Activated gamma-delta T cell (primary cell): ENCODE data around the gene NUP205.

Experiments used
- DNase-seq: peaks from one replicate; lab custom pipeline; 2025; lab: John Stamatoyannopoulos, UW
- total RNA-seq, 2 donors: gene quantifications; one replicate each; lab custom pipeline; 2026; lab: John Stamatoyannopoulos, UW

The NUP205 gene, protein sequence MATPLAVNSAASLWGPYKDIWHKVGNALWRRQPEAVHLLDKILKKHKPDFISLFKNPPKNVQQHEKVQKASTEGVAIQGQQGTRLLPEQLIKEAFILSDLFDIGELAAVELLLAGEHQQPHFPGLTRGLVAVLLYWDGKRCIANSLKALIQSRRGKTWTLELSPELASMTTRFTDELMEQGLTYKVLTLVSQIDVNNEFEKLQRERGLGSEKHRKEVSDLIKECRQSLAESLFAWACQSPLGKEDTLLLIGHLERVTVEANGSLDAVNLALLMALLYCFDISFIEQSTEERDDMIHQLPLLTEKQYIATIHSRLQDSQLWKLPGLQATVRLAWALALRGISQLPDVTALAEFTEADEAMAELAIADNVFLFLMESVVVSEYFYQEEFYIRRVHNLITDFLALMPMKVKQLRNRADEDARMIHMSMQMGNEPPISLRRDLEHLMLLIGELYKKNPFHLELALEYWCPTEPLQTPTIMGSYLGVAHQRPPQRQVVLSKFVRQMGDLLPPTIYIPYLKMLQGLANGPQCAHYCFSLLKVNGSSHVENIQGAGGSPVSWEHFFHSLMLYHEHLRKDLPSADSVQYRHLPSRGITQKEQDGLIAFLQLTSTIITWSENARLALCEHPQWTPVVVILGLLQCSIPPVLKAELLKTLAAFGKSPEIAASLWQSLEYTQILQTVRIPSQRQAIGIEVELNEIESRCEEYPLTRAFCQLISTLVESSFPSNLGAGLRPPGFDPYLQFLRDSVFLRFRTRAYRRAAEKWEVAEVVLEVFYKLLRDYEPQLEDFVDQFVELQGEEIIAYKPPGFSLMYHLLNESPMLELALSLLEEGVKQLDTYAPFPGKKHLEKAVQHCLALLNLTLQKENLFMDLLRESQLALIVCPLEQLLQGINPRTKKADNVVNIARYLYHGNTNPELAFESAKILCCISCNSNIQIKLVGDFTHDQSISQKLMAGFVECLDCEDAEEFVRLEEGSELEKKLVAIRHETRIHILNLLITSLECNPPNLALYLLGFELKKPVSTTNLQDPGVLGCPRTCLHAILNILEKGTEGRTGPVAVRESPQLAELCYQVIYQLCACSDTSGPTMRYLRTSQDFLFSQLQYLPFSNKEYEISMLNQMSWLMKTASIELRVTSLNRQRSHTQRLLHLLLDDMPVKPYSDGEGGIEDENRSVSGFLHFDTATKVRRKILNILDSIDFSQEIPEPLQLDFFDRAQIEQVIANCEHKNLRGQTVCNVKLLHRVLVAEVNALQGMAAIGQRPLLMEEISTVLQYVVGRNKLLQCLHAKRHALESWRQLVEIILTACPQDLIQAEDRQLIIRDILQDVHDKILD (N-terminal part only)
- 167 to 183 reads per million in 2 donors for total RNA-seq

DNA sequence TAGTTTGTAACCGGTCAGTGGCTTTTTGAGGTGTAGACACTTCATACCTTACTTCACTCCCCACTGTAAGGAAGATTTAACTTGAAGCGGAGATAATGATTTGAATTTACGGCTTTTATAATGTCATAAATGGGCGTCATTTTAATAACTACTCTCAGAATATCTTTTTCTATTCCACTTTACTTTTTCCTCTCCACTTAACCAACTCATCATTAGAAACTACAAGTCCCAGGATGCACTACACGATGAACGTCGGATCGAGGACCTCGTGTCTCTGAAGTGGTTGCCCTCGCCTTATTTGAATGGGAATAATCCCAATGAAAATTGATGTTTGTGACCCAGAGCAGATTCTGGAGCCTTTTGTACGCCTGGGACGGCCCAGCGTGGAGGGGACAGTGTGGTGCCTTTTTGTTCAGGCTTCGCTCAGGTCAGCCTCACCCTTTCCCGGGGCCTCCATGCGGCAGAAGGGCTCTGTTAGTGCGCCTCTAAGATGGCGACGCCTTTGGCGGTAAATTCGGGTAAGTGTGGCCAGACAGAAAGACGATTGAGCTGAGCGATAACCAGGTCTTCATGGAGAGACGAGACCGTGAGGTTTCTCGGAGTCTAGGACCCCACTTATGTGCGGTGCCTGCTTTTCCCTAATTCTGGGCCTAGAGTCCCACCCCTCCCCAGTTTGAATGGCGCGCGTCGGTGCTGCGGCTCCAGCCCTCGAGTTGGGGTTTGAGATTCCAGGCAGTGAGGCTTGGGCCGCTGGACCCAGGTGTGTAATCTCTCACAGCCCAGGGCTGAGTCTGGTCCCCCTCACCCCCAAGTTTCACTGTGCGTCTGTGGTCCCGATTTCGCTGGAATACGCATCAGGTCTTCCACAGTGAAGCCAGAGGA, at the start of gene NUP205:
Gene NUP205 (plus strand): TSS at position 463 of the 882 bp plus-strand sequence. CDS start 28 bp downstream, at position 491.
- DNase-seq: no peak

DNA sequence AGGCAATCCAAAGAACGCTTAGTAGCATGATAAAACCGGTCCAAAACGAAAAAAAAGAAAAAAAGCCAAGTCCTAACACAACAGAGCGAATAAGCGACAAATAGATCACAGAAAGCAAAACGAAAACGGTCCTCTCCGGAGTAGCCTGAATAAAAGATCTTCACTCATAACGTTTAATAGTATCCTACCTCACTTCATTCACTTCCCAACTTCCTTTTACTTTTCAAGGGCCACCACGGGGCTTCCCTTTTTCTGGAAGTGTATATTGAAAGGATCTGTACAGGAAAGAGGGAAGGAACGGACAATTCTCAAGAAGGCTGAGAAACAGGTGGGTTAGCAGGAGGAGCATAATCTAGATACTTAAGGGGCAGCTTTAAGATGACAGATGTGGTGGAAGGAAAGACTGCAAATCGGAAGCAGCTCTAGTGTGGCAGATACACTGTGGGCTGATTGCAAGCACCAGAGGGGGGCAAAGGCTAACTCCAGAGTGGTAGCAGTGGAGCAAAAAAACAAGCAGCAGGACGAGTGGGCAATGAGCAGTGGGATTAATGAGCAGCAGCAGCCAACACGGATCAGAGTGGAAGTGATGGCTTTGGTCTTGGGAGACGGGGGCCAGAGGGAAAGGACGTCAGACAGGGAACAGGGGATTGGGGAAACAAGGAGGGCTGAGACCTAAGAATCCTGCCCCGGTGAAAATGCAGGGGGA, 48.7 kb upstream of the NUP205 start:
- DNase-seq: no peak

DNA sequence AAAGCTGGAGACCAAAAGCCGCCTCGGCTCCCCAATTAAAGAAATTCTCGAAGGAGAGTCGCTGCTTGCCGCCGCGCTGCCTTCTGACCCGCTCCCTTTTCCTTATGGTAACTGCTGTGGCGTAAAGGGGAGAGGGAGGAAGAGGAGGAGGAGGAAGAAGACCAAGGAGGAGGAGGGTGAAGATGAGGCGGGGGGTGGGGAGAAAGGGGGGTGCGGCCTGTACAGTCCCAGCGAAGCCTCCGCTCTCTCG, 48.2 kb upstream of the NUP205 start:
- DNase-seq: no peak

DNA sequence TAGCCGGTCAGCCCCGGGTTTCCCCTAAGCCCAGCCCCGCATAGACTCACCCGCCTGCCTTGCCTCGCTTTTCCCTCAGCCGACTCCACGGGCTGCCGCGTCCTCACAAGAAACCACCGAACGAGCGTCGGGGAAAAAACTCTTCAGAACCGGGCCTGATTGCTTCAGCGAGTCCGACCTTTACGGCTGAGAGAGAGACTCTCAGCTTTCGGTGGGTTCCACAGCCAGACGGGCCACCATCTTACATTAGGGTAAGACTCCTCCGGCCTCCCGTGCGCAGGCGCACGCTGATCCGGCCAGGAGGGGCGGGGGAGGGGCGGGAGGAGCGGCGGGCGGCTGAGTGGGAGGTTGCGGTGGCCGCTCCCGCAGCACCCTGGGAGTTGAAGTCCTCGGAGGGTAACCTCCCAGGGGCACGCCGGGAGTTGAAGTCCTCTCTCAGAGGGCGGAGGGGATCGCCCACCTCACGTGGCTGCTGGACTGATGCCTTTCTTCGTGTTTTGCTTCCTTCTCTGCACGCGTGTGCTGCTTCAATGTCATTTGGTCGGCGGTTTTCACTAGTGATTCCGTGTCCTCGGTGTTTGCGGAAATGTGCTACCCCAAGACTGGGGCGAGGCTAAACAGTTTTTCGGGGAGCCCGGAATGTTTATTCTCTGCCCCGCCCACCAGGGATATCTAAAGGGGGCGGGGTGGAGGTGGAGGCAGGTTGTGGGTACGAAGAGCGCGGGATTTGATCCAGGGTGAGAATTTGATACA, 47.7 kb upstream of the NUP205 start, which contains the start of gene CNOT4:
Gene CNOT4 (minus strand): TSS at position 264 of the 753 bp plus-strand sequence. CDS start 71,771 bp downstream, outside the sequence.
- peak; percentile 96 for DNase-seq

DNA sequence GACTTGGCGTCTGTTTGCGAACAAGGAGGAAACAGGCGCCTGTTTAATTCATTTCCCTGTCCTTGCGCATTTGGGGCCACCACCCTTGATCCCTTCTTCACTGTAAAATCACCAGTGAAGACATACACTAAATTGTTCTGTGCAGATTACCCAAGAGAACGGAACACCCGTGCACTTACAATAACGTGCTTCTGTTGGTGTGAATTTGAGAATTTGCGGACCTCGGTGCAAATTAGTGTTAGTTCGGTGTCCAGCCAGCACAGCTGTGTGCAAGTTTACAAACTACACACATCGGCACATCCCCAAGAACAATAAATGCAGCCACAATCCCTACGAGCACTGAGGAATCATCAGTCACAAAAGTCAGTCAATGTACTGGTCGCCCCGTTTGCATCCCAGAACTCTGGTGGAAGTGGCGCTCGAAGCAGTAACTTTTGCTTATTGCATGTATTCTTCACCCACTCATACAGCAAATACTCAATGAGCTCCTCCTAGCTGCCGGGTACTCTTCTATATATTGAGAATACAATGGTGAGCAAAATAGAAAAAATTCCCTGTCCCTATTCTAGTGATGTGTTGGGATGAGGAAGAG, 47.0 kb upstream of the NUP205 start:
- DNase-seq: no peak

DNA sequence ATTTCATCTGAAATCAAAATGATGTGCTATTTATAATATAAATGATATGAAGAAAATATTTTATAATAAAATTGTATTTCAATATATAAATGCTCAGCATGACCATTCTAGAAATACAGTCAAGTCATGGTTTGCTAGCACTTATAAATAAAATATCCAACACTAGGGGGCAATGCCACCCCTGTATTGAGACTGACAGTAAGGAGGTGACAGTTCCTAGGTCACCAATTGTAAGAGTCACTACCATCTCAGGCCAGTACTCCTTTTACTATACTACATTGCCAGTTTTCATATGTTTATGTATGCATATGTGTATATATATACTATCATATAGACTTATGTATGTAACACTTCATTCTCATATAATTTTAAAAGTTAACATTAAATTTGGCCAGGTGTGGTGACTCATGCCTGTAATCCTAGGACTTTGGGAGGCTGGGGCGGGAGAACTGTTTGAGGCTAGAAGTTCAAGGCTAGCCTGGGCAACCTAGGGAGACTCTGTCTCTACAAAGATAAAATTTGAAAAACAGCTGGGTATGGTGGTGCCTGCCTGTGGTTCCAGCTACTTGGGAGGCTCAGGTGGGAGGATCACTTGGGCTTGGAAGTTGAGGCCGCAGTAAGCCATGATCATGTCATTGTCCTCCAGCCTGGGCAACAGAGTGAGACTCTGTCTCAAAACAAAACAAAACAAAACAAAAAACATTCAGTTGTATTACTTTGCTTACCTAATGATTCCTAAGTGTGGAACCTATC, 45.4 kb upstream of the NUP205 start:
- no peak for DNase-seq

DNA sequence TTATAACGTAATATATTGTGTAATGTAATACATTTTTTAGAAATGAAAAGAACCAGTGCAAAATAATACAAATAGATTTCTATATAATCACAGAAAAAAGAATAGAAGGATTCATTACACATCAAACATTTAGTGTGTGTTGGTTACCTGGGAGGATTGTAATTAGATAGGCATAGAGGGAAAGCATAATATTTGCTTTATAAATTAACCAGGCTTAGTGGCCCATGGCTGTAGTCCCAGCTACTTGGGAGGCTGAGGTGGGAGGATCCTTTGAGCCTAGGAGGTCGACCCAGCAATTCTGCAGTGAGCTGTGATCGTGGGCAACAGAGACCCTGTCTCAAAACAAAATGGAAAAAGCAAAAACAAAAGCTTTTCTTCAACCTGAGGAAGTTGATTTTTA, 42.9 kb upstream of the NUP205 start:
- no peak for DNase-seq

DNA sequence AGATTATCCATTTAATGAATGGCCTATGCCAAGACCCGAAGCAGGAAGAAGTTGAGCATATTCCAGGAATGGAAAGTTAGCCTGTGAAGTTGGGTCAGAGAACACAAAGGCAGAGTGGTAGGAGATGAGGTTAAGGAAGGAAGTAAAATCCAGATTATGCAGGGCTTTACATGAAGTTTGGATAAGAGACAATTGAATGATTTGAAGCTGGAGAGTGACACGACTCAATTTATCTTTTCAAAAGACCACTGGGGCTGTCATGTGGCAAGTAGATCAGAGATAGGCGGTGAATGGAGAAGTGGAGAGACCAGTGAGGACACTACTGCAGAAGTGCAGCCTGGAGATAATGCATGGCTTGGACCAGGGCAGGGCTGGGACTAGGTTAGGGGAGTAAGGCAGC, 40.7 kb upstream of the NUP205 start:
- DNase-seq: no peak

DNA sequence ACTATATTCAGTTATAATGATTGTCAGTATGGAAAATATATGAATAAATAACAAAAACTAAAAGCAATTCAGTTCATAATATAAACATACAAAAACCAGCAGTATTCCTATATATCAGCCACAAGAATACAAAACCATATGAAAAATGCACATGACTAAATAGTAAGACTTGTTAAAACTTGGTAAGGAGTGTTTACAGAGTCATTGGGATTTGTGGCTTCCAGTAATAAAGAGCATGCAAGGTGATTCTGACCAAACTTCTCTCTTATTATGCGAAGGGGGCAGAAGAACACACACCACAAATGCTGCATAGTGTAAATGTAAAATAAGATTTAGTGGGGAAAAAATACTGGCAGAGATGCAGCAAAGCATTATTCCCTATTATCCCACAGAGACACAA, 39.0 kb upstream of the NUP205 start:
- DNase-seq: no peak

DNA sequence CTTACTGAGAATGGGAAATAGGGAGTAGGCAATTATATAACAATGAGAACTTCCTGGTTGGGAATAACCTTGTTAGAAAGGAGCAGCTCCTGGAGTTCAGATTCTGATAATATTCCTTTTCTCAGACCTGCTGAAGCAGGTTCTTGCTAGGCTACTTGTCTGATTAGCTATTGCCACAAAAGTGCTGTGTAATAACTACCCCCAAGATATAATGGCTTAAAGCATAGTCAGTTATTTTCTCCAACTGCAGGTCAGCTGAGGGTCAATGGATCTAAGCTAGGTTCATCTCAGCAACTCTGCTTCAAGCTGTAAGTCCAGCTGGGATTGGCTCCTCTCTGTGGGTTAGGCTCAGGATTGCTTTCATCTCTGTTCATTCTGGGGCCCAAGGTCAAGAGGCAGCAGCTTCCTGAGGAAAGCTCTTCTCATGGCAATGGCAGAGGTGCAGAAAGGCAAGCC, 38.5 kb upstream of the NUP205 start:
- DNase-seq: no peak

DNA sequence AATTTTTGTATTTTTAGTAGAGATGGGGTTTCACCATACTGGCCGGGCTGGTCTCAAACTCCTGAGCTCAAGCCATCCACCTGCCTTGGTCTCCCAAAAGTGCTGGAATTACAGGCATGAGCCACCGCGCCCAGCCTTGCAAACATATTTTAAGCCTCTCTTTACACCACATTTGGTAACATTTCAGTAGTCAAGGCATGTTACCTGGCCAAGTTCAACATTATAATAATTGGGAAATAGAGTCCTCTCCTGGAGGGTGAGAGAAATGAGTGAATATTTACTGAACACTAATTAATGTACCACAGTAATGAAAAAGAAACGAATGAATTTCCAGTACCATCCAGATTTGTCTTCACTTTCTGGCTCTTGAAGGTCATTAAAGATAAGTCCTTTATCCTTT, 37.8 kb upstream of the NUP205 start:
- DNase-seq: no peak

DNA sequence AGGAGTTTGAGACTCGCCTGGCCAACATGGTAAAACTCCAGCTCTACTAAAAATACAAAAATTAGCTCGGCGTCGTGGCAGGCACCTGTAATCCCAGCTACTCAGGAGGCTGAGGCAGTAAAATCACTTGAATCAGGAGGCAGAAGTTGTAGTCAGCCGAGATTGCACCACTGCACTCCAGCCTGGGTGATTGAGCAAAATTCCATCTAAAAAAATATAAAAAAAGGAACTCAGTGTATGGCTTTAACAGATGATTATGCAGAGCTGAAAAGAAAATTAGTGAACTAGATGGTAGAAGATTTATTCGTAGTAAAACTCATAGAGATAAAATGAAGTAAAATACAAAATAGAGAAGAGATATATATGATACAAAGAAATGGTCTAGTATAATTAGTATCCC, 35.2 kb upstream of the NUP205 start:
- DNase-seq: no peak

DNA sequence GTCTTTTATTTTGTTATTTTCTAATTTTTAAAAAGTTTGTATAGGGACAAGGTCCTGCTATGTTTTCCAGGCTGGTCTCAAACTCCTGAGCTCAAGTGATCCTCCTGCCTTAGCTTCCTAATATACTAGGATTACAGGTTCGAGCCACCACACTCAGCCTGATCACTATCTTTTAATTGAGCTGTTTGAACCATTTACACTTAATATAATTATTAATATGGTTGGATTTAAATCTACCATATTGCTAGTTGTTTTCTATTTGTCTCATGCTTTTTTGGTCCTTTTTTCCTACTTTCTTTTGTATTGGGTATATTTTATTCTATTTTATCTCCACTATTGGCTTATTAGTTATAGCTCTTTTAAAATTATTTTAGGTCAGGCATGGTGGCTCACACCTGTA, 34.6 kb upstream of the NUP205 start:
- no peak for DNase-seq

DNA sequence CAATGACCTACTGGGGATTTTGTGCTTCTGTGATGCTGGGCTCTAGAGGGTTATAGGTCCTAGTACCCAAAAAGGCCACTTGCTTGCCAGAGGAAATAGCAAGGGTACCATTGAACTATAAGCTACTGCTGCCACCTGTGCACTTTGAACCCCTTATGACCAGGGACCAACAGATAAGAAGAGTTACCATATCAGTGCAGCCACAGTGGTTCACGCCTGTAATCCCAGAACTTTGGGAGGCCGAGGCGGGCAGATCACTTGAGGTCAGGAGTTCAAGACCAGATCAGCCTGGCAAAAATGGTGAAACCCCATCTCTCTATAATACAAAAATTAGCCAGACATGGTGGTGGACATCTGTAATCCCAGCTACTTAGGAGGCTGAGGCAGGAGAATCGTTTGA, 32.3 kb upstream of the NUP205 start:
- no peak for DNase-seq

DNA sequence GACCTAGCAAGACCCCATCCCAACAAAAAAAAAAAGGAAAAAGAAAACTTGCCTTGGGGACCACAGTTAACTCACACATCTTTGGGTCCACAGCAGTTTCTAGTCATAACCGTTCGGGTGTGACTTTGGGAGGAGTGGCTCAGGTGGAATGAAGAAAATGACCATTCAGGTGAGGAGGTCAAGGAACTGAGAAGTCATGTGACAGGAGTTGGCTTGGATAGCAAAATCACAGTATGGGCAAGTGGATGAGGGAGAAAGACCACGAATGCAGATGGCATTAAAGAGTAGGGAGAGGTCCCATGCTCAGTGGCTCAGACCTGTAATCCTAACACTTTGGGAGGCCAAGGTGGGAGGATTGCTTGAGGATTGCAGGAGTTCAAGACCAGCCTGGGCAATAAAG, 30.7 kb upstream of the NUP205 start:
- DNase-seq: no peak

DNA sequence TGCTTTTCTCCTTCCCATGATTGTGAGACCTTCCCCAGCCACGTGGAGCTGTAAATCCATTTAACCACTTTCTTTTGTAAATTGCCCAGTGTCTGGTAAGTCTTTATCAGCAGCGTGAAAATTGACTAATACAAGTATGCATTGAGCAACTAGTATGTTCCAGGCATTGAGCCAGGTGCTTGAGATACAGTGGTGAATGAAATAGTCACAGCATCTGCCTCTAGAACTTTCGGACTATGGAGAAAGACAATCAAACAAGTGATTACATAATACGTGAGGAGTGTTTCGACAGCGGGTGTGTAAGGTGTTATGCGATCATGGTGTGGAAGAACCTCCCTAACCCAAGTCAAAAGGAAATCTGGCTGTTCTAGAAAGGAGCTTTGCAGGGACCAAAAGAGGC, 21.6 kb upstream of the NUP205 start:
- no peak for DNase-seq

DNA sequence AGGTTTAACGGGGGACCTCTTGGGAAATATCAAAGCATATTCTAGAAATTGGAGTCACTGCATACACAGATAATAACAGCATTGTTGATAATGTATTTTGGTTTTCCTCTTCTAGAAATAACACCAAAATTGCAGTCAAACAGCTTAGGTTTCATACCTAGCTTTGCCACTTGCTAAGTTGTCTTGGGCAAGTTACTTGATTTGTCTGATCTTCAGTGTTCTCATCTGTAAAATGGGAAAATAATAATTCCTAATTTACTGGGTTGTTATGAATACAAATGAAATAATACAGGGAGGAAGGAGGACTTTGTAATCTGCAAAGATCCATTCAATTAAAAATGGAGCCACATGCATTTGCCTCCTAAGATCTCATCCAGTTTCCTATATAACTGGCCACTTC, 20.3 kb upstream of the NUP205 start:
- DNase-seq: no peak

DNA sequence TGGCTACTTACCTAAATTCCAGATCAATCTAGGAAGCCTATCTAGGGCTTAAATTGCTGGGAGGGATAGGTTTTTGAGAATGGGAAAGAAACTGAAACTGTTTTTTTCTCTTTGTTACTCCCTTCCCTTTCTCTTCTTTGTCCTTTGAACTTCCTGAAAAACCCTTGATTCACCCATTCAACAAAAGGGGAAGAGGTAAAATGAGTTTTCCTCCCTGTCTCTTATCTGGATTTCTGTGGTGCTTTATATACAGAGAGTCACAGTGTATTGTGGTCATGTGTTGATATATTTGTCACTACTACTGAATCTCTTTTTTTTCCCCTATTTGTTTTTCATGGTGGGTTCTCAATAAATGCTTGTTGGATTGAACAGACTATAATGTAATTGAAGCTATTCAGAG, 19.8 kb upstream of the NUP205 start:
- DNase-seq: no peak

DNA sequence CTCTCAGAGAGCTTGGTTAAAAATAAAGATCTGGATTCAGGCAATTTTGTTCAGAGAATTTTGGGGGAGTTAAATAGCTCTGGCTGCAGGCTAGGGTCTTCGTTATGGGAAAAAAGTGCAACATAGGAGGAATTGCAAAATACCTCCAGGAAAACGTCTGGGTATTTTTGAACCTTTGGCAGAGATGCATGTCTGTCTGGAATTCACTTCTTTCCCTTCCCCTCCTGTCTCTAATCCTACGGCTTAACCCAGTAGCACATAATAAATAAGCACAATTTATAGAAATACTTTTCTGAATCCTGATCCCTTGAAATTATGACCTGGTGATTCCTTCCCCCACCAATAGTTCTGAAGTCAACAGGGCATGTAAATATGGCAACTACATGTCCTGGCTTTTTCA, 19.3 kb upstream of the NUP205 start:
- no peak for DNase-seq
